H9 (cell line): ENCODE measurements around the gene TAS2R14. TPM values are rescaled to one million over a fixed set of nuclear protein-coding genes. Genes with fewer than 3 reads are reported as not detected.

Source experiments
- DNase-seq: peaks from one replicate; pipeline ENCODE4 v3.0.0-alpha.2; 2017
- H2AFZ ChIP-seq: one replicate; pipeline ENCODE4 v1.6.1; 2013; ENCODE audit warnings: mild to moderate bottlenecking, low read length, control low read depth, moderate library complexity
- H2AK5ac ChIP-seq: 2 replicates; pipeline ENCODE4 v1.6.1; 2013; ENCODE audit warnings: low read length, control low read depth, mixed read lengths; ENCODE audit not compliant: insufficient read length
- H2BK120ac ChIP-seq: one replicate; pipeline ENCODE4 v1.6.1; 2013; ENCODE audit warnings: low read depth, mild to moderate bottlenecking, low read length, control low read depth, inconsistent platforms; ENCODE audit not compliant: poor library complexity, severe bottlenecking
- H2BK12ac ChIP-seq: 2 replicates; pipeline ENCODE4 v1.6.1; 2013; ENCODE audit warnings: low read length, control low read depth, mixed read lengths, low read depth; ENCODE audit not compliant: insufficient read length
- H2BK15ac ChIP-seq: 2 replicates; pipeline ENCODE4 v1.6.1; 2013; ENCODE audit warnings: low read depth, low read length, control low read depth
- H2BK20ac ChIP-seq: one replicate; pipeline ENCODE4 v1.6.1; 2013; ENCODE audit warnings: low read depth, mild to moderate bottlenecking, low read length, control low read depth, inconsistent platforms; ENCODE audit not compliant: poor library complexity, severe bottlenecking
- H2BK5ac ChIP-seq: 2 replicates; pipeline ENCODE4 v1.6.1; 2013; ENCODE audit warnings: low read length, control low read depth, mixed read lengths; ENCODE audit not compliant: insufficient read length
- H3K14ac ChIP-seq: 2 replicates; pipeline ENCODE4 v1.6.1; 2013; ENCODE audit warnings: low read length, control low read depth; ENCODE audit not compliant: insufficient read depth
- H3K18ac ChIP-seq: 2 replicates; pipeline ENCODE4 v1.6.1; 2013; ENCODE audit warnings: low read depth, mild to moderate bottlenecking, mixed read lengths, low read length, control low read depth; ENCODE audit not compliant: insufficient read length
- H3K23ac ChIP-seq: 2 replicates; pipeline ENCODE4 v1.6.1; 2013; ENCODE audit warnings: low read length, control low read depth, mixed read lengths, low read depth; ENCODE audit not compliant: insufficient read length
- H3K23me2 ChIP-seq: 2 replicates; pipeline ENCODE4 v1.6.1; 2013; ENCODE audit warnings: low read depth, mild to moderate bottlenecking, mixed read lengths, low read length, control low read depth; ENCODE audit not compliant: insufficient read length, poor library complexity, severe bottlenecking
- H3K27ac ChIP-seq: 2 replicates; pipeline ENCODE4 v1.5.1; 2013; ENCODE audit warnings: low read length, control low read depth, mixed read lengths, low read depth; ENCODE audit not compliant: insufficient read length
- H3K27me3 ChIP-seq: 2 replicates; pipeline ENCODE4 v1.6.1; 2013; ENCODE audit warnings: low read length, control low read depth, inconsistent platforms; ENCODE audit not compliant: insufficient read depth
- H3K4ac ChIP-seq: 2 replicates; pipeline ENCODE4 v1.6.1; 2013; ENCODE audit warnings: low read depth, mild to moderate bottlenecking, control low read depth, inconsistent platforms, low read length, moderate library complexity
- H3K4me1 ChIP-seq: 2 replicates; pipeline ENCODE4 v1.6.1; 2013; ENCODE audit warnings: low read length, control low read depth, inconsistent platforms; ENCODE audit not compliant: insufficient read depth
- H3K4me2 ChIP-seq: 2 replicates; pipeline ENCODE4 v1.6.1; 2013; ENCODE audit warnings: low read length, control low read depth, mixed read lengths; ENCODE audit not compliant: insufficient read length, insufficient read depth
- H3K56ac ChIP-seq: 2 replicates; pipeline ENCODE4 v1.6.1; 2013; ENCODE audit warnings: low read depth, mild to moderate bottlenecking, mixed read lengths, low read length, control low read depth; ENCODE audit not compliant: insufficient read length
- H3K79me1 ChIP-seq: 2 replicates; pipeline ENCODE4 v1.6.1; 2013; ENCODE audit warnings: low read depth, mild to moderate bottlenecking, moderate library complexity, low read length, control low read depth, inconsistent platforms; ENCODE audit not compliant: insufficient read depth, poor library complexity, severe bottlenecking
- H3K79me2 ChIP-seq: 2 replicates; pipeline ENCODE4 v1.6.1; 2013; ENCODE audit warnings: low read length, control low read depth, inconsistent platforms; ENCODE audit not compliant: insufficient read depth
- H3K9ac ChIP-seq: 2 replicates; pipeline ENCODE4 v1.6.1; 2013; ENCODE audit warnings: low read length, control low read depth, mixed read lengths; ENCODE audit not compliant: insufficient read length; ENCODE audit errors: extremely low read depth
- H3K9me3 ChIP-seq: one replicate; pipeline ENCODE4 v1.6.1; 2013; ENCODE audit warnings: low read depth, low read length, inconsistent platforms; ENCODE audit not compliant: control insufficient read depth
- H3T11ph ChIP-seq: one replicate; pipeline ENCODE4 v1.6.1; 2013; ENCODE audit warnings: mild to moderate bottlenecking, low read length, control low read depth, inconsistent platforms
- H4K20me1 ChIP-seq: one replicate; pipeline ENCODE4 v1.6.1; 2013; ENCODE audit not compliant: control insufficient read depth, insufficient read length, insufficient read depth
- H4K5ac ChIP-seq: 2 replicates; pipeline ENCODE4 v1.6.1; 2013; ENCODE audit warnings: low read depth, mild to moderate bottlenecking, mixed read lengths, low read length, control low read depth; ENCODE audit not compliant: insufficient read length
- H4K8ac ChIP-seq: replicated peaks from 2 replicates; pipeline ENCODE4 v1.6.1; 2013; ENCODE audit warnings: low read length, control low read depth, mixed read lengths, low read depth; ENCODE audit not compliant: insufficient read length
- H4K91ac ChIP-seq: 2 replicates; pipeline ENCODE4 v1.6.1; 2013; ENCODE audit warnings: low read depth, mild to moderate bottlenecking, moderate library complexity, mixed read lengths, low read length, control low read depth; ENCODE audit not compliant: insufficient read length
- H3K27ac Mint-ChIP-seq, 3 experiments: 2 replicates in 2 of 3; 3 replicates in 1 of 3; pipeline ENCODE4 v1.8.0; 2020 to 2021; ENCODE audit warnings: mixed read lengths in 3 of 3, mild to moderate bottlenecking in 1 of 3, moderate library complexity in 1 of 3
- H3K27me3 Mint-ChIP-seq: 2 replicates; pipeline ENCODE4 v1.8.0; 2021; ENCODE audit warnings: low read depth, mild to moderate bottlenecking, moderate library complexity, mixed read lengths
- H3K36me3 Mint-ChIP-seq, 3 experiments: 2 replicates in 2 of 3; 3 replicates in 1 of 3; pipeline ENCODE4 v1.8.0; 2020 to 2021; ENCODE audit warnings: low read depth in 3 of 3, mixed read lengths in 3 of 3; ENCODE audit not compliant: insufficient read depth in 1 of 3
- H3K4me1 Mint-ChIP-seq, 2 experiments: 2 replicates each; pipeline ENCODE4 v1.8.0; 2020; ENCODE audit warnings: mixed read lengths in 2 of 2
- H3K4me3 Mint-ChIP-seq, 2 experiments: 2 replicates in 1 of 2; 3 replicates in 1 of 2; pipeline ENCODE4 v1.8.0; 2020 to 2021; ENCODE audit warnings: mild to moderate bottlenecking in 2 of 2, mixed read lengths in 2 of 2, moderate library complexity in 1 of 2
- H3K9me3 Mint-ChIP-seq, 2 experiments: 2 replicates in 1 of 2; 3 replicates in 1 of 2; pipeline ENCODE4 v1.8.0; 2020; ENCODE audit warnings: mild to moderate bottlenecking in 2 of 2, mixed read lengths in 2 of 2, moderate library complexity in 1 of 2
- WGBS: extraction: QIAGEN DNeasy Blood & Tissue Kit; methylation state at CpG from one replicate; pipeline ENCODE4 v1.1.7; 2013; ENCODE audit warnings: missing lambda C conversion rate, low lambda C conversion rate, mixed read lengths; ENCODE audit not compliant: insufficient read length; ENCODE audit errors: extremely low coverage; 5-methylcytosine and 5-hydroxymethylcytosine counted together
- total RNA-seq: library from RNA; stranded (reverse); gene quantifications from 2 replicates; pipeline ENCODE4 v1.2.1, GENCODE V29; 2021
- TF ChIP-seq, protein P1 (sequence below): fragments of 200-600 bp; sonication (generic); conservative IDR thresholded peaks from 3 replicates; pipeline ENCODE4 v1.8.0; 2021; ENCODE audit warnings: antibody characterized with exemption, mild to moderate bottlenecking

The TAS2R14 gene
- total RNA-seq, 1 experiment from 2014 or later, result 2.1 TPM

DNA sequence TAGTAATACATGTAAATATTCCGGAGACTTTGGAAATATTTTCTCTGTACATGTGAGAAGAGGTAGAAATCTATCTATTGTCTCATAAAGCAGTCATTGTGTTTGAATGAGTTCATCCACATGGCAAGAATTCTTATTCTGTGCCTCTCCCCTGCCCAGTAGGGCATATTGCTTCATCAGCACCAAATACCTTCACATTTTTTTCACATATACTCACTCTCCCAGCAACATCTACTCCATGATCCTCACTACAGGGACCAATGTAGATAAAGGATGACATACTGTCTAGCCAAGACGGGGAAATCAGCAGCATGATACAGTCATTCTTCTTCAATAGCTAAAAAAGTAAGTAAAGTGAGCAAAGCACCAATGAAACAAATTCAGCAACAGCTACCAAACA lies 1.3 kb upstream of the TAS2R14 start:
- H3K79me2 ChIP-seq, result no peaks in the 10 kb centered on the region
- no peak overlapping the region for H3K14ac ChIP-seq
- peaks cover 21% of the 10 kb centered on the region in 2 experiments for H3K9me3 Mint-ChIP-seq
- H3K56ac ChIP-seq, result no peak overlapping the region
- no peaks in the 10 kb centered on the region for H4K20me1 ChIP-seq
- H3K9me3 ChIP-seq, result no peaks in the 10 kb centered on the region
- no peak overlapping the region for H2BK5ac ChIP-seq
- no peak overlapping the region for H4K91ac ChIP-seq
- no CpG with 5 or more reads among the region's 2 CpGs for WGBS
- H3K79me1 ChIP-seq, result no peaks in the 10 kb centered on the region
- no peak overlapping the region for H2AFZ ChIP-seq
- peaks cover 15 to 31% (median 25%) of the 10 kb centered on the region in 3 experiments for H3K36me3 Mint-ChIP-seq
- no peak overlapping the region for H3K4me2 ChIP-seq
- no peak for DNase-seq
- H2AK5ac ChIP-seq, result no peak overlapping the region
- no peaks in the 10 kb centered on the region for H3K27me3 ChIP-seq
- H3K4me3 Mint-ChIP-seq, result no peak overlapping the region
- H3K18ac ChIP-seq, result no peak overlapping the region
- no peak overlapping the region for H4K8ac ChIP-seq
- H3K27ac Mint-ChIP-seq, result no peak overlapping the region
- no peak overlapping the region for H4K5ac ChIP-seq
- no peak overlapping the region for H3K27ac ChIP-seq
- no peak overlapping the region for H3K23ac ChIP-seq
- no peak overlapping the region for H2BK15ac ChIP-seq
- no peak overlapping the region for H3K4ac ChIP-seq
- H2BK20ac ChIP-seq, result no peak overlapping the region
- H3K23me2 ChIP-seq, result no peaks in the 10 kb centered on the region
- no peak overlapping the region for H3T11ph ChIP-seq
- H3K4me1 ChIP-seq, result peaks cover 2% of the 10 kb centered on the region; the same call in 1 of the 2 replicates
- TF ChIP-seq, protein P1, sequence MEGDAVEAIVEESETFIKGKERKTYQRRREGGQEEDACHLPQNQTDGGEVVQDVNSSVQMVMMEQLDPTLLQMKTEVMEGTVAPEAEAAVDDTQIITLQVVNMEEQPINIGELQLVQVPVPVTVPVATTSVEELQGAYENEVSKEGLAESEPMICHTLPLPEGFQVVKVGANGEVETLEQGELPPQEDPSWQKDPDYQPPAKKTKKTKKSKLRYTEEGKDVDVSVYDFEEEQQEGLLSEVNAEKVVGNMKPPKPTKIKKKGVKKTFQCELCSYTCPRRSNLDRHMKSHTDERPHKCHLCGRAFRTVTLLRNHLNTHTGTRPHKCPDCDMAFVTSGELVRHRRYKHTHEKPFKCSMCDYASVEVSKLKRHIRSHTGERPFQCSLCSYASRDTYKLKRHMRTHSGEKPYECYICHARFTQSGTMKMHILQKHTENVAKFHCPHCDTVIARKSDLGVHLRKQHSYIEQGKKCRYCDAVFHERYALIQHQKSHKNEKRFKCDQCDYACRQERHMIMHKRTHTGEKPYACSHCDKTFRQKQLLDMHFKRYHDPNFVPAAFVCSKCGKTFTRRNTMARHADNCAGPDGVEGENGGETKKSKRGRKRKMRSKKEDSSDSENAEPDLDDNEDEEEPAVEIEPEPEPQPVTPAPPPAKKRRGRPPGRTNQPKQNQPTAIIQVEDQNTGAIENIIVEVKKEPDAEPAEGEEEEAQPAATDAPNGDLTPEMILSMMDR, result no peak
- H3K9ac ChIP-seq, result no peak overlapping the region
- H3K27me3 Mint-ChIP-seq, result no peaks in the 10 kb centered on the region
- H3K4me1 Mint-ChIP-seq, result peaks cover 21 to 28% of the 10 kb centered on the region in 2 experiments
- H2BK120ac ChIP-seq, result no peak overlapping the region
- H2BK12ac ChIP-seq, result no peak overlapping the region
